Left ventricle myocardium inferior (tissue), 1 donor: ENCODE measurements around the gene PHEX. TPM values are rescaled to one million over a fixed set of nuclear protein-coding genes. Genes with fewer than 3 reads are reported as not detected.

Source experiments
- DNase-seq: peaks from one replicate; pipeline ENCODE4 v3.0.0-alpha.2; 2020
- H3K27ac ChIP-seq: fragments of 200-600 bp; replicated peaks from 2 replicates; pipeline ENCODE4 v1.8.0; 2021
- H3K27me3 ChIP-seq: fragments of 200-600 bp; 2 replicates; pipeline ENCODE4 v1.8.0; 2021; ENCODE audit warnings: low read depth
- H3K36me3 ChIP-seq: fragments of 200-600 bp; 2 replicates; pipeline ENCODE4 v1.8.0; 2021
- H3K4me1 ChIP-seq: fragments of 200-600 bp; 2 replicates; pipeline ENCODE4 v1.8.0; 2021
- H3K4me3 ChIP-seq: fragments of 200-600 bp; 2 replicates; pipeline ENCODE4 v1.8.0; 2021; ENCODE audit warnings: mild to moderate bottlenecking, moderate library complexity
- H3K9me3 ChIP-seq: fragments of 200-600 bp; replicated peaks from 2 replicates; pipeline ENCODE4 v1.8.0; 2021
- CTCF ChIP-seq: fragments of 200-600 bp; IDR thresholded peaks from 2 replicates; pipeline ENCODE4 v1.8.0; 2021; ENCODE audit warnings: antibody characterized with exemption, mild to moderate bottlenecking, borderline replicate concordance
- intact Hi-C: fragments of 100-400 bp; cut with micrococcal nuclease; formaldehyde crosslinking; loops from one replicate; pipeline ENCODE4 v1.11.0; 2022
- total RNA-seq: library from RNA; stranded (reverse); fragmentation: NEBNext Ultra II Directional; extraction: Animal tissue kit (Norgen Biotek cat#: 25700); gene quantifications from one replicate; pipeline ENCODE4 v1.2.1, GENCODE V29; 2021
- donor health status: DM: no; HTN: yes; CAD: no; lungs with severe emphysema.

The PHEX gene
- total RNA-seq, 1 donor from 2014 or later, result 0.03 TPM

GRCh38 chrX:22202251-22202650 lies 170.1 kb downstream of the PHEX start:
- Histone ChIP-seq H3K4me1 (no peaks in the 10 kb centered on the region), H3K27me3 (no peaks in the 10 kb centered on the region), H3K4me3 (no peak overlapping the region), H3K27ac (no peak overlapping the region), H3K9me3 (no peaks in the 10 kb centered on the region), H3K36me3 (no peaks in the 10 kb centered on the region)
- DNase-seq, result no peak
- intact Hi-C loops, result no loop called here
- TF ChIP-seq CTCF, result no peak

- Histone ChIP-seq H3K4me1 (no peaks in the 10 kb centered on the region), H3K9me3 (no peaks in the 10 kb centered on the region), H3K36me3 (no peaks in the 10 kb centered on the region), H3K27ac (no peak overlapping the region), H3K4me3 (no peak overlapping the region), H3K27me3 (no peaks in the 10 kb centered on the region)
- no peak for DNase-seq
- intact Hi-C loops, result no loop called here
- no peak for TF ChIP-seq CTCF
Observed at GRCh38 chrX:22203186-22203585, 171.1 kb downstream of the PHEX start.

GRCh38 chrX:22206781-22207180 lies 174.7 kb downstream of the PHEX start:
- Histone ChIP-seq H3K36me3 (no peaks in the 10 kb centered on the region), H3K4me3 (no peak overlapping the region), H3K27ac (no peak overlapping the region), H3K4me1 (no peaks in the 10 kb centered on the region), H3K27me3 (no peaks in the 10 kb centered on the region), H3K9me3 (no peaks in the 10 kb centered on the region)
- no peak for DNase-seq
- intact Hi-C loops, result no loop called here
- TF ChIP-seq CTCF, result no peak

GRCh38 chrX:22220941-22221340 lies 188.8 kb downstream of the PHEX start:
- intact Hi-C loops, result no loop called here
- no peaks in the 10 kb centered on the region for H3K27me3 ChIP-seq
- no peak for TF ChIP-seq CTCF

GRCh38 chrX:22234380-22234779 lies 202.3 kb downstream of the PHEX start:
- H3K27me3 ChIP-seq, result no peaks in the 10 kb centered on the region
- no peaks in the 10 kb centered on the region for H3K4me1 ChIP-seq
- H3K4me3 ChIP-seq, result no peak overlapping the region
- no peak for DNase-seq
- no peak for TF ChIP-seq CTCF
- intact Hi-C loops, result no loop called here
- no peaks in the 10 kb centered on the region for H3K9me3 ChIP-seq
- H3K27ac ChIP-seq, result no peak overlapping the region
- no peaks in the 10 kb centered on the region for H3K36me3 ChIP-seq

More at GRCh38 chrX:22220941-22221340, 188.8 kb downstream of the PHEX start:
- DNase-seq, result no peak
- Histone ChIP-seq H3K4me1 (no peaks in the 10 kb centered on the region), H3K36me3 (no peaks in the 10 kb centered on the region), H3K27ac (no peak overlapping the region), H3K4me3 (no peak overlapping the region), H3K9me3 (no peaks in the 10 kb centered on the region)

- no peak for DNase-seq
- H3K36me3 ChIP-seq, result no peaks in the 10 kb centered on the region
- no peak overlapping the region for H3K27ac ChIP-seq
- no peaks in the 10 kb centered on the region for H3K4me1 ChIP-seq
- intact Hi-C loops, result no loop called here
- H3K27me3 ChIP-seq, result no peaks in the 10 kb centered on the region
- no peak overlapping the region for H3K4me3 ChIP-seq
- no peak for TF ChIP-seq CTCF
- no peaks in the 10 kb centered on the region for H3K9me3 ChIP-seq
Observed at GRCh38 chrX:22237479-22237878, 205.4 kb downstream of the PHEX start.
